ENCODE data around the gene ZBTB17.
"Not testable (repeated sequence)": the region's sequence is repeated elsewhere in the genome, so short reads cannot be mapped to it uniquely, and the experiment has no call there.

Gene ZBTB17

DNA sequence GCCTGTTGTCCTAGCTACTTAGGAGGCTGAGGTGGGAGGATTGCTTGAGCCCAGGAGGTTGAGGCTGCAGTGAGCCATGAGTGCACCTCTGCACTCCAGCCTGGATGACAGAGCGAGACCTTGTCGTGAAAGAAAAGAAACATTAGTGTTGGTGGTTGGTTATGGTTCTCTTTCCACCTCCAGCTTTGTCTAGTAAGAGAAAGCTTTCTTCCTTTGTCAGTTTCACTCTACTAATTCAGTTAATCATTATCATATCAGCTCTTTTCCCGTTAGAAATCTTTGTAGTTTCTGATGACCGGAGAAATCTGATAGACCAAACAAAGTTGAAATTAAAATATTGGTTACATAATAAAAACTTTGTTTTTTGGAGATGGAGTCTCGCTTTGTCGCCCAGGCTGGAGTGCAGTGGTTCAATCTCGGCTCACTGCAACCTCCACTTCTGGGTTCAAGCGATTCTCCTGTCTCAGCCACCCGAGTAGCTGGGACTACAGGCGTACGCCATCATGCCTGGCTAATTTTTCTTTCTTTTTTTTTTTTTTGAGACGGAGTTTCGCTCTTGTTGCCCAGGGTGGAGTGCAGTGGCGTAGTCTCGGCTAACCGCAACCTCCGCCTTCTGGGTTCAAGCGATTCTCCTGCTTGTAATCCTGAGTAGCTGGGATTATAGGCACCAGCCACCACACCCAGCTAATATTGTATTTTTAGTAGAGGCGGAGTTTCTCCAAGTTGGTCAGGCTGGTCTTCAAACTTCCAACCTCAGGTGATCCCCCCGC lies 78.9 kb downstream of the ZBTB17 start:
- not testable (repeated sequence) for DNase-seq (ENCODE audit: low read depth)

DNA sequence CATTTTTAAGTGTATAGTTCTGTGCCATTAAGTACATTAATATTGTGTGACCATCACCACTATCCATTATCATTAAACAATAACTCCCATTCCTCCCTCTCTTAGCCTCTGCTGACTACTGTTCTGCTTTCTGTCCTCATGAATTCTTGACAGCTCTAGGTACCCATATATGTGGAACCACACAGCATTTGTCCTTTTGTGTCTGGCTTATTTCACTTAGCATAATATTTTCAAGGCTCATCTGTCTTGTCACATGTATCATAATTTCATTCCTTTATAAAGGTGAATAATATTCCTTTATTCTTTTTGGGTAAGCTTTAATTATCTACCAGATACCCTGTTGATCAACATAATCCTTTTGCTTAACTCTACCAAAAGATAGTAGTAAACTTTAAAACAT lies 80.7 kb downstream of the ZBTB17 start:
- DNase-seq (ENCODE audit: low read depth): no peak

DNA sequence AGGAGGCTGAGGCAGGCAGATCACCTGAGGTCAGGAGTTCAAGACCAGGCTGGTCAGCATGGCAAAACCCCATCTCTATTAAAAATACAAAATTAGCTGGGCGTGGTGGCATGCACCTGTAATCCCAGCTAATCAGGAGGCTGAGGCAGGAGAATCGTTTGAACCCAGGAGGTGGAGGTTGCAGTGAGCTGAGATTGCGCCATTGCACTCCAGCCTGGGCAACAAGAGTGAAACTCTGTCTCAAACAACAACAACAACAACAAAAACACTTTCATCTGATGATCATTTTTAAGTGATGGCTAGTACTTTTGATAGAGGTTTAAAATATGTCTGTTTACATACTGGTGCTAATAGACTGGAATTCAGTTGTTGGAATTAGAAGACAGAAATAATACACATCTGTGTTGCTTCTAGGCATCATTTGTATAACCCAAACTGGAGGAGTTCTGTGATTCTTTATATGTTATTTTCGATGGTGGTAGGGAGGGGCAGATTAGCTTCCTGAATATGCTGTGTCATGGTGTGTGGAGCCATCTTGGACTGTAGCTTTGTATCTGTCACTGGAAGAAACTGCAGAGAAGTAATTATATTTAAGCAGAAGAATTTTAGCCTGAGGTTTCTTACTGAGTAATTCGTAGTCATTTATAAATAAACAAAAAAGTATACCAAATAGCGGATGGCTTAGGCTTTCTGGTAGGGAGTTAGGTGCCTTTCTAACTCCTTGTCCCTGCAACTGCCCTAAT lies 82.9 kb downstream of the ZBTB17 start:
- DNase-seq (ENCODE audit: low read depth): not testable (repeated sequence)
